Cortex of kidney (tissue), 1 donor: ENCODE measurements around the gene CHN2.

Source experiments
- DNase-seq: peaks from one replicate; lab custom pipeline; 2025; lab: John Stamatoyannopoulos, UW

The CHN2 gene

GRCh38 chr7:29401769-29402168, 207.2 kb downstream of the CHN2 start:
- DNase-seq = no peak

DNA sequence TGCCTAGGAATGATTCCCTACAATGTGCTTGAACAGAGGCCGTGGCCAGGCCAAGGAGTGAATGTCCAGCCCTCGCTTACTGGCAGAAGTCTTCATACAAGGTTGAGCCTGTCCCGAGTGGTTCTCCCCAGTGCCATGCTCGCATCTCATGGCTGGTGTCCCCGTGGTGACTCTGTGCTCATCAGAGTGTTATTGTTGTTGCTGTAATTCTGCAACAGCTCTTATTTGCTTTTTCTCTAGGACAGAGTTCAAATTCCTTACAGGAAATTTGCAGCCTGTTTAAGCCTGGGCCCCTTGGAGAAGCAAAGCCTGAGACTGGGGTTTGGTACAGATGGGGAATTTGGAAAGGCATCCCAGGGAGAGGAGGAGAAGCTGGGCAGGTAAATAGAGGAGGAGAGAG, 211.3 kb downstream of the CHN2 start:
- no peak for DNase-seq

- DNase-seq = no peak
Observed at GRCh38 chr7:29406366-29406765, 211.8 kb downstream of the CHN2 start.

DNA sequence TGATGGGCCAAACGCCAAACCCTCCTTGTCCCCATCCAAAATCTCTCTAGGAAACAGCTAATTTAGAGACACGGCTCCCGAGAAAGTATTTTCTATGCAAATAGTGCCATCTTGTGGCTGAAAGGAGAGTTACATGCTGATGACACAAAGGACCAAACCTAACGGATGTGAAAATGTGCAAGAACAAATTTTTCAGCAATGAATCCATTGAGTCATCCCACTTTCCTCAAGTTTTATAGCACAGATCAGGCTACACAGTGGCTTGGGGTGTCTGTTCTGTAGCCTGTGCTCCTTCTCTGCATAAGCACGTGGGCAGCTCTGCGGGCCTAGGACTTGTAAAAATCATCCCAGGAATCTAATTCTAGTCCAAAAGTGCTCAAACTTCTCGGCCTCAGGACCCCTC, 214.3 kb downstream of the CHN2 start:
- DNase-seq = no peak

DNA sequence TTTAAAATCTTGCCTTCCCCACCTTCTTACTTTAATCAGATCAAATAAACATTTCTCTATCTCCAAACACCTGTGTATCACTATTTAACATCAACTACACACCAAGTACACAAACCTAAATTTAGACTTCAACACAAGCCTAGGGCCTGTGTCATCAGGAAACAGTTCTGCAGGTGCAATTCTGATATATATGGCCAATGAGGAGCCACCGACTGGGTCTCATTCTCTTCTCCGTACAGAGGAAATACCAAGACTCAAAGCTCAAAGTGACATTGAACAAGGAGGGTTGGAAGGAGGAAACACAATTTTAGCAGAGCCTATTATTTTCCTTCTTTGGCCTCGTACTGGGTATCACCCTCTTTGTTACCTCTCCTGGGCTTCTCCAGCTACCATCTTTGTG, 216.4 kb downstream of the CHN2 start:
- no peak for DNase-seq

DNA sequence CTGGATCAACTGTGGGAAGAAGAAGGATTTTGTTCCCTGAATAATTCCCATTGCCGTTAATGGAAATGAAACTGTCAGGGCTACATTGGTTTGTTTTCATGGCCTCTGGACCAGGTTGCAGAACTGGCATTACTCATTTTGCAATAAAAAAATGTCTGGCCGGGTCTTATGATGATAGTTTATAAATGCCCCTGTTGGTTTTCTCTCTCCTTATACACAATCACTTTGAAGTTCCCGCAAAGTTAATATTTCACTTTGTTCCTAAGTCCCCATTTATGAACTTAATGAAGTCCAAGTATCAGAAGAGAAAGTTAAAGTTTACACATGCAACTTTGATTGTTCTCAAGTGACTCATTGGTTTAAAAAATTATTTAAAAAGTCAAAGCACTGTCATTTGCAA, 218.3 kb downstream of the CHN2 start:
- no peak for DNase-seq

- DNase-seq = no peak
Observed at GRCh38 chr7:29413626-29414136, 219.1 kb downstream of the CHN2 start.

DNA sequence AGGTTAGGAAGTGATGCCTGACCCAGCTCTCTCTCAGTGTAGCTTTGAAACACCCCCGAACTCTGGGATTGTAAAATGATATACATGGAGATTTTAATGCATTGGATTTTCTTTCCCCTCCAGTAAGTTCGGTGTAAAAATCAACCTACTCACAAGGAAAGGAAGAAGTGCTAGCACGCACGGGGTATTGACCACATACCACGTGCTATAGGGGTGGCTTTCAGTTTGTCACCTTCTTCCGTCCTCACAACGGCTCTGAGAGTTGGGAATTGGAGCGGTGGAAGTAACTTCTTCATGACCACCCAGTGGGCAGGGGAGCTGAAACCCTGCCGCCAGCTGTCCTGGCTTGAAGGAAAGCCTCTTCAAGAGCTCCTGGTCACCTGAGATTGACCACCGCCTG, 219.6 kb downstream of the CHN2 start:
- no peak for DNase-seq

DNA sequence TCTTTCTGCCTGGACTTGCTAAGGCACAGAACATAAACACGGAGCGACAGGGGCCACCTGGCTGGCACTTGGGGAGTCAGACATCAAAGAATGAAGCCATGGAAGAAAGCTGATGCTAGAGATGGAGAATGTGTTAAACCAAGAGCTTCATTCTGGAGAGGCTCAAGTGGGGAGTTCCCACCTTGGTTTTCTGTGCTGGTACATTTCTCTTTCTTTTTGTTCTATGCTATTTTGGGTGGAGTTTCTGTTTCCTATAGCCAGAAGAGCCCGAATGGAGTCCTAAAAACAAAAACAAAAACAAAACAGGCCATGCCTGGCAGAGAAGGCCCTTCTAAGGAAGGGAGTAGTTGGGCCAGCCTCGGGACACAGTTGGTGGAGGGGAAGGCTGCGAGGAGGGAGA, 220.6 kb downstream of the CHN2 start:
- no peak for DNase-seq

DNA sequence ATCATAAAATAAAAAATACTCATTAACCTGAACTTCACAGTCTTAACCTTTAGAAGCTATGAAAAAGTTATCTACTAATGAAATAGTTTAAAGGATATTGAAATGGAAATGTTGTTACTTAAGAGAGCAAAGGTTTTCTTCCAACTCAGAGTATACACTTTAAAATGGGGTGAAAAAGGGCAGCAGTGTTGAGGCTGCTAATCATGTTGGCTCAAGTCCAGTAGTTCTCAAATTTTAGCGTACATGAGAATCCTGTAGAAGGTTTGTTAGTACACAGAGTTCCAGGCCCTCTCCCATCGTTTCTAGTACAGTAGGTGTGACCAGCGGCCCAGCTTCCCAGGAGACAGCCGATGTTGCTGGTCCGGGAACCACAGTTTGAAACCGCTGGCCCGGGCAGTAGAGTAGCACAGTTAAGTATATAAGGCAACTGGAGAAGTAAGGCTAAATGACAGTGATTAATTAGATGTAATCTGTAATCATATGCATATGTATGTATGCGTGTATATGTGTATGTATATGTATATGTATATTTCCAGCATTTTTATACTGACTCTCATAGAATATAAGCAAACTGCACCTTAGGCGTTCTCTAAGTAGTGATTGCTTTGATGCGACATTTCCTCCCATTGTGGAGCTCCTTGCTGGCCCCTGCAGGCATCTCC, 221.8 kb downstream of the CHN2 start:
- DNase-seq = no peak

DNA sequence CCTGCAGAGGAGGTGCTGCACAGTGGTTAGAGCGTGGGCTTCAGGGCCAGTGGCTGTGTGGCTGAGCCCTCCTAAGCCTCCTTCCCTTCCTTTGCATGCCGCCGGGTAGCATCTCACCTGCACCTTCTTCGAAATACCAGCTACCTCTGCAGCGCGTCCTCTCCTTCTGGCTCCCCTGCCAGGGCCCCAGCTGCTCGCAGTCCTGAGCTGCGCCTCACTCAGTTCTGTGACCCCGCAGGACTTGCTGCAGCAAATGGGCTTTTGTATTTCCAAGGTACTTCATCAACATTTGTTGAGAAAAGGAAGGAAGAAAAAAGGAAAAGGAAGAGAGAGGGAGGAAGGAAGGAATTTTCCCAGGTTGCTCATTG, 222.3 kb downstream of the CHN2 start:
- no peak for DNase-seq

DNA sequence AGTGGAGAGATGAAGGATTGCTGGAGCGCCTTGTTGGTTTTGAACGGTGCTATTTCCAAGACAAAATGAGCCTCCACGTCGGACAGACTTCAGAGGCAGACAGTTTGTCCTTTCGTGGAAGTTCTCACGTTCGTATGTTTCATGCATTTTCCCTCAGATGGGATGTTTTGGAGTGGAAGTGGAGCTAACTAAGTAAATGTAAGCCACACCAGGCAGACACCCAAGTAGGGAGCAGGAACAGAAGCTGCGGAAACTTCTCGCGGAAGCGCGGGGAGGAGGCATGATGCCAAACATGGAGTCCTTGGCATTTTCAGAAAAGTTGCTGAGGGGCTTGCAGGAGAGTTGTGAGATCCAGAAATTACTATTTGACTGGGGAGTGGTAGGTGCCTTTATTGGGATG, 223.5 kb downstream of the CHN2 start:
- DNase-seq = no peak

GRCh38 chr7:29418651-29419050, 224.1 kb downstream of the CHN2 start:
- DNase-seq = no peak

- DNase-seq = no peak
Observed at GRCh38 chr7:29420011-29420410, 225.4 kb downstream of the CHN2 start.

GRCh38 chr7:29421010-29421956, 226.7 kb downstream of the CHN2 start:
- DNase-seq = no peak

GRCh38 chr7:29422829-29423228, 228.3 kb downstream of the CHN2 start:
- no peak for DNase-seq

DNA sequence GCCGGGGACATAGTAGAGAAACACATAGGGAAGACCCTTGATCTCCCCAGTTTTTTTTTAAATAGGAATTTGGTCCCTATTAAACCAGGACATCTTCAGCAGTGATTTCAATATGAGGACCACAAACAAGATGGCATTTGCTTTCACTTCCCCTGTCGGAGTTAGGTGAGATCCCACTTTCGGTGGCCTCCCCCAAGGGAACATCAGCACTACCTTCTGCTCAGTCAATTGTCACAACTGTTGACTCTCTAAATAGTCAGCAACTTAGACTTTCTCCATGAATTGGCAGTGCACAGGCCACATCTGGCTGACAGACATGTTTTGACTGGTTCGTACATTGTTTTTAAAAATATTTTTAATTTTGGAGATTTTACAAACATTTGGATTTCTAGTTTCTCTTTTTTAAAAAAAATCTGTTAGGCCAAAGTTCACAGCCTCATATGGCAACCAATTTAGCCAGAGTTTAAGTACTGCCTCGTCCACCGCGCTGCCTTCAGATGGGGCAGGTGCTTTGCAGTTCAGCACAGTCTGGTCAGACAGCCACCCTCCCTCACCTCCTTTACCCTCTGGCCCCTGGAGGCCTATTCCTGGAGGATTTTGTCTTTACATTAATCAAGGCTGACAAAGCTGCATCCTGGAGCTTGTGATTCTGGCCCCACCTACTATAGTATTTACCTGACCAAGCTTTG, 229.9 kb downstream of the CHN2 start:
- no peak for DNase-seq

GRCh38 chr7:29424984-29425309, 230.4 kb downstream of the CHN2 start:
- no peak for DNase-seq

DNA sequence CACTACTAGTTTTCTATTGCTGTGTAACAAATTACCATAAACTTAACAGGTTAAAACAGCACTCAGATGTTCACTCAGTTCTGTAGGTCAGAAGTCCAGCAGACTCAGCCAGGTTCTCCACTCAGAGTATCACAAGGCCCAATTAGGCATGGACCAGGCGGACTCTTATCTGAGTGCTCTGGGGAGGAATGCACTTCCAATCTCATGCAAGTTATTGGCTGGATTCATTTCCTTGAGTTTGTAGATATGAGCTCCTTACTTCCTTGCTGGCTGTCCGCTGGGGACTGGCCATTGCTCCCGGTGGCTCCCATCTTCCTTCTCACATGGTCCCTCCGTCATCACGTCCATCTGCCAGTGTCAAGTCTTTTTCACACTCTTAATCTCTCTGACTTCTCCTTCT, 232.0 kb downstream of the CHN2 start:
- DNase-seq = no peak

- no peak for DNase-seq
Observed at GRCh38 chr7:29429401-29429800, 234.8 kb downstream of the CHN2 start.

- no peak for DNase-seq
Observed at GRCh38 chr7:29430279-29430949, 235.8 kb downstream of the CHN2 start.

GRCh38 chr7:29431686-29432085, 237.1 kb downstream of the CHN2 start:
- no peak for DNase-seq
